Measurements from ENCODE around the gene CDON.

DNA sequence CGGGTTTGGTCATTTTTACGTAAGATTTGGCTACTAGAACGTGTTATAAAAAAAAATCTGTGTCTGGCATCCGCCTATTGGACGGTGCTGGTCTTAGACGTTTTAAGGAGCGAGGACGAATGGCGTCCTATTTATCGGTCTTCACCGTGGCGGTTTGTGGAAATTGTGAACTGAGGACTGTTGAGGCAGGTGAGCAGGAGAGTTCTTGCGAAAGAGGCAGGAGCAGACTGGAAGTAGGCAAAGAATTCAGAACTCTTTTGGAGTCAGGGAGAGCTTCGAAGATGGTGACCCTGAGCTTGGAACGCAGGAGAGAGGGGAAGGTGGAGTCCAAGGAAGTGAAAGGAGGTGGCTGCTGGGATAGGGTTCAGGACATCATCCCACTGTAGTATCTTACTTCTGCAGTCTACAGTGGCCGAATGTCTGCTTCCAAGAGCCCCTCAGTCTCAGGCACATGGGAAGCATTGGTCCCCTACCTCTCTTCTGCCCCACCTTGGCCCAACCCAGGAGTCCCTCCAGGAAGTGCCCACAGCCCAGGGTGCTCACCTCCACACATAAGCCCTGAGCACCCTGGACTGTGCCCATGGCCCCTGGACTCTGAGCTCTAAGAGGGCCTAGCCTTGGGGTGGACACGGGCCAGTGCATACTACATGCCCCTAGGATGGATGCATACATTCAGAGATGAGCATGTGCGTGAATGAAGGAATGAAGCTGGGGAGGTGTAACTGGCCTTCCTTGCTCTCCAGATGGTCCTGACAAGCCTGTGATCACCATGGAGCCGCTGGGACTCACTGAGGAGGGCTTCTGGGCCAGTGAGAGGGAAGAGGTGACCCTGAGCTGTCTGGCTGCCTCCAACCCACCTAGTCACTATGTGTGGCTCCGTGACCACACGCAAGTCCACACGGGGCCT is 113.1 kb downstream of the CDON start:
- TF ChIP-seq, protein P1, sequence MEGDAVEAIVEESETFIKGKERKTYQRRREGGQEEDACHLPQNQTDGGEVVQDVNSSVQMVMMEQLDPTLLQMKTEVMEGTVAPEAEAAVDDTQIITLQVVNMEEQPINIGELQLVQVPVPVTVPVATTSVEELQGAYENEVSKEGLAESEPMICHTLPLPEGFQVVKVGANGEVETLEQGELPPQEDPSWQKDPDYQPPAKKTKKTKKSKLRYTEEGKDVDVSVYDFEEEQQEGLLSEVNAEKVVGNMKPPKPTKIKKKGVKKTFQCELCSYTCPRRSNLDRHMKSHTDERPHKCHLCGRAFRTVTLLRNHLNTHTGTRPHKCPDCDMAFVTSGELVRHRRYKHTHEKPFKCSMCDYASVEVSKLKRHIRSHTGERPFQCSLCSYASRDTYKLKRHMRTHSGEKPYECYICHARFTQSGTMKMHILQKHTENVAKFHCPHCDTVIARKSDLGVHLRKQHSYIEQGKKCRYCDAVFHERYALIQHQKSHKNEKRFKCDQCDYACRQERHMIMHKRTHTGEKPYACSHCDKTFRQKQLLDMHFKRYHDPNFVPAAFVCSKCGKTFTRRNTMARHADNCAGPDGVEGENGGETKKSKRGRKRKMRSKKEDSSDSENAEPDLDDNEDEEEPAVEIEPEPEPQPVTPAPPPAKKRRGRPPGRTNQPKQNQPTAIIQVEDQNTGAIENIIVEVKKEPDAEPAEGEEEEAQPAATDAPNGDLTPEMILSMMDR (IDR thresholded peaks at IDR 0.05) = no peak
- TF ChIP-seq EP300 (IDR thresholded peaks at IDR 0.05) = no peak
